Psoas muscle (tissue), 8 donors: ENCODE results near the gene BID. TPM values are rescaled to one million over a fixed set of nuclear protein-coding genes. Genes with fewer than 3 reads are reported as not detected.

ENCODE experiments used
- ATAC-seq, 4 donors: fragments of 200-7000 bp; cut with Tn5 transposase; one replicate each; pipeline ENCODE4 v1.9.1; 2020; ENCODE audit warnings: moderate library complexity in 3 of 4, mild to moderate bottlenecking in 2 of 4
- DNase-seq, 2 donors: peaks; one replicate each; pipeline ENCODE4 v3.0.0-alpha.2; 2020
- H3K27ac ChIP-seq: fragments of 200-600 bp; one replicate; pipeline ENCODE4 v1.8.0; 2022
- H3K27me3 ChIP-seq, 3 donors: fragments of 200-600 bp in 1 of 3; one replicate each; pipeline versions ENCODE4 v1.6.1 to v1.8.0; 2013 to 2022; ENCODE audit warnings: low read length in 2 of 3, mild to moderate bottlenecking in 2 of 3, moderate library complexity in 1 of 3; ENCODE audit not compliant: insufficient read depth in 3 of 3
- H3K36me3 ChIP-seq, 2 donors: fragments of 200-600 bp in 1 of 2; one replicate each; pipeline versions ENCODE4 v1.6.1 to v1.8.0; 2013 to 2022; ENCODE audit warnings: low read depth in 1 of 2, mild to moderate bottlenecking in 1 of 2, moderate library complexity in 1 of 2; ENCODE audit not compliant: insufficient read depth in 1 of 2
- H3K4me1 ChIP-seq: fragments of 200-600 bp; one replicate; pipeline ENCODE4 v1.8.0; 2022
- H3K4me3 ChIP-seq: fragments of 200-600 bp; one replicate; pipeline ENCODE4 v1.8.0; 2022; ENCODE audit warnings: mild to moderate bottlenecking
- H3K9me3 ChIP-seq: fragments of 200-600 bp; one replicate; pipeline ENCODE4 v1.8.0; 2022
- CTCF ChIP-seq: fragments of 200-600 bp; IDR thresholded peaks from one replicate; pipeline ENCODE4 v1.8.0; 2022; ENCODE audit warnings: antibody characterized with exemption
- WGBS, 3 donors: extraction: QIAGEN DNeasy Blood & Tissue Kit; methylation state at CpG; one replicate each; pipeline versions ENCODE4 v1.1.6 to v1.1.7; 2013; 5-methylcytosine and 5-hydroxymethylcytosine counted together
- intact Hi-C, 2 donors: fragments of 100-400 bp; cut with DNase I; formaldehyde crosslinking; loops; one replicate each; pipeline versions ENCODE4 v1.11.0 to v1.14.2; 2022
- polyA plus RNA-seq, 3 donors: library from polyadenylated mRNA; stranded (reverse); fragments of 200-250 nt; gene quantifications; one replicate each; pipeline ENCODE4 v1.2.3, GENCODE V29; 2013
- total RNA-seq, 4 donors: library from RNA; stranded (reverse); fragmentation: NEBNext Ultra II Directional in 2 of 4; extraction: Animal tissue kit (Norgen Biotek cat#: 25700) in 2 of 4; gene quantifications; one replicate each; pipeline versions ENCODE4 v1.2.1 to v1.2.4, GENCODE V29; 2021 to 2023
- donor health status: healthy with polysubstance abuse.
- donor health status: DM: no; HTN: no; CAD: no; lungs with moderate emphysema.
- donor health status: Bipolar disorder and iron deficiency.
- donor health status: healthy.
- donor health status: DM: yes; HTN: yes; CAD: no.
- donor health status: DM: no; HTN: no; CAD: no.
- donor health status: DM: no; HTN: no; CAD: no.
- donor health status: DM: yes; HTN: yes; CAD: no.

The BID gene
- total and polyA plus RNA-seq, 7 donors, result 5.6 to 27.4 (median 9.9) TPM

- Histone ChIP-seq H3K27me3 (no peaks in the 10 kb centered on the region), H3K36me3 (peaks cover 3 to 37% of the 10 kb centered on the region in 2 donors), H3K4me3 (no peak overlapping the region), H3K4me1 (peaks cover 9% of the 10 kb centered on the region), H3K9me3 (no peaks in the 10 kb centered on the region), H3K27ac (no peak overlapping the region)
- intact Hi-C loops, result no loop called here
- DNase-seq (no peak), ATAC-seq (no peak)
- TF ChIP-seq CTCF, result no peak
- WGBS, 3 donors, result 65 to 85% (median 81%) methylated on average over 2 of the region's 2 CpGs
Measured at GRCh38 chr22:17802822-17803221, 28.6 kb upstream of the BID start.

- no peak for ATAC-seq
- no peak for DNase-seq
- WGBS, 3 donors, result 89 to 94% (median 89%) methylated on average over 10 of the region's 10 CpGs
Measured at GRCh38 chr22:17802411-17802810, 28.1 kb upstream of the BID start.

GRCh38 chr22:17797721-17798559 is 23.7 kb upstream of the BID start:
- H3K9me3 ChIP-seq, result no peaks in the 10 kb centered on the region
- DNase-seq (no peak), ATAC-seq (peak in 1 of 4 donors; percentile 20)
- no peaks in the 10 kb centered on the region for H3K4me1 ChIP-seq
- H3K4me3 ChIP-seq, result no peak overlapping the region
- no peak for TF ChIP-seq CTCF
- H3K27ac ChIP-seq, result no peak overlapping the region
- WGBS, 3 donors, result 87 to 89% (median 88%) methylated on average over 22 to 23 of the region's 23 CpGs
- H3K36me3 ChIP-seq, result peaks cover 0 to 6% of the 10 kb centered on the region in 2 donors
- H3K27me3 ChIP-seq, result no peaks in the 10 kb centered on the region
- intact Hi-C loops, result no loop called here

More at GRCh38 chr22:17802411-17802810, 28.1 kb upstream of the BID start:
- intact Hi-C loops, result no loop called here
- no peaks in the 10 kb centered on the region for H3K27me3 ChIP-seq
- H3K9me3 ChIP-seq, result no peaks in the 10 kb centered on the region
- no peak overlapping the region for H3K4me3 ChIP-seq
- TF ChIP-seq CTCF, result no peak
- H3K27ac ChIP-seq, result no peak overlapping the region
- peaks cover 8% of the 10 kb centered on the region for H3K4me1 ChIP-seq
- peaks cover 3 to 37% of the 10 kb centered on the region in 2 donors for H3K36me3 ChIP-seq

GRCh38 chr22:17796695-17797094 is 22.4 kb upstream of the BID start:
- no peak overlapping the region for H3K4me3 ChIP-seq
- peaks cover 0 to 4% of the 10 kb centered on the region in 2 donors for H3K36me3 ChIP-seq
- H3K9me3 ChIP-seq, result no peaks in the 10 kb centered on the region
- H3K27ac ChIP-seq, result no peak overlapping the region
- ATAC-seq (no peak), DNase-seq (no peak)
- TF ChIP-seq CTCF, result no peak
- no peaks in the 10 kb centered on the region for H3K27me3 ChIP-seq
- 92 to 100% (median 94%) methylated on average over 5 of the region's 5 CpGs for WGBS, 3 donors
- H3K4me1 ChIP-seq, result no peaks in the 10 kb centered on the region
- intact Hi-C loops, result no loop called here
